Globus pallidus (tissue), 1 donor: Measurements from ENCODE around the gene TJP3.

Experiments
- DNase-seq: peaks from one replicate; pipeline ENCODE4 v3.0.0-alpha.2; 2015; ENCODE audit warnings: low spot score

TJP3 gene

GRCh38 chr19:3671680-3672574, 36.3 kb upstream of the TJP3 start:
- DNase-seq, result no peak

GRCh38 chr19:3672575-3672948, 35.6 kb upstream of the TJP3 start:
- no peak for DNase-seq

DNA sequence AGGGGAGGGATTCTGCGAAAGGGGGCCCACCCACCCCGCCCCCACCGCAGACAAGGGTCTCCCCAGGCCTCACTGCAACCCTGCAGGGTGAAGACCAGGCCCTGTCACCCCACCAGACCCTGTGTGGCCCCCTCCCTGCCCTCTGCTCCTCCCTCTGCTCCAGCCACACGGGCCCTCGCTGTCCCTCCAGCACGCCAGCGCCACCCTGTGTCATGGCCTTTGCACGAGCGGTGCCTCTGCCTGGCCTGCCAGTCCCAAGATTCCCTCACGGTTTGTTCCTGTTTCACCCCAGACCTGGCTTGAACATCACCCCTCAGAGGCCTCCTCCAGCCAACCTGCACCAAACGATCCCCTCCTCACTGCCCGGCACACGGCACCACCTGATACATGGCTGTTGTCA, 35.2 kb upstream of the TJP3 start:
- DNase-seq, result no peak

DNA sequence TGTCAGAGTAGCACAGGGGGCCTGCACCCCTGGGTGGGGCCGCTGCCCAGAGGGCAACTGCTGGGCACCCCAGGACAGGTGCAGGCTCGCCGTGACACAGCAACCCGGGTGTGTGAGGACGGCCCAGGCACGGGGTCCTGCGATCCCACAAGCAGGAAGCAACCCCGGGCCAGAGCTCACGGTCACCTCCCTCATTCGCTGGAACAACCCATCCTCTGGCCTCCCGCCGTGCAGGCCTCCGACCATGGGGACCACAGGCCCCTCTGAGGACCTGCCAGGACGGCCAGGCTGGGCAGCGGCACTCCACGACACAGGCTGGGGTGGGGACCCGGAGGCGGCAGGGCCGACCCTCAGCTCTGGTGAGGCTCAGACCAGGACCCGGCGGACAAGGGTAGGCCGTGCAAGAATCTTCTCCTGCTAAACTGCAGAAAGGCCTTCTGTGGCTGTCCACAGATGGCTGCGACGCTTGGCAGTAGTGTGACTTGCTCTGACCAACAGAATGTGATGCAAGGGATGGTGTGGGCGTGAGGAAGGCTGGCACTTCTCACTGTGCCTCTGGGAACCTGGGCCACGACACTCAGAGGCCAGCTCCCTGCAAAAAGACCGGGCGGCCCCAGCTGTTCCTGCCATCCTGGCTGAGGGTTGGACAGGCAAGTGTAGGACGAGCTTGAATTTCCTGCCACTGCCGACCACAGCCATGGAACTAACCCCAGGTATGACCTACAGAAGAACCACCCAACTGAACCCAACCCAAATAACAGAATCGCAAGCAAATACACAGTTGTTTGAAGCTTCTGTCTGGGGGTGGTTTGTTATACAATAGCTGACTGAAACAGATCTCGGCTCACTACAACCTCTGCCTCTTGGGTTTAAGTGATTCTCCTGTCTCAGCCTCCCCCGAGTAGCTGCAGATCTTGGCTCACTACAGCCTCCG, 34.4 kb upstream of the TJP3 start:
- DNase-seq, result no peak

DNA sequence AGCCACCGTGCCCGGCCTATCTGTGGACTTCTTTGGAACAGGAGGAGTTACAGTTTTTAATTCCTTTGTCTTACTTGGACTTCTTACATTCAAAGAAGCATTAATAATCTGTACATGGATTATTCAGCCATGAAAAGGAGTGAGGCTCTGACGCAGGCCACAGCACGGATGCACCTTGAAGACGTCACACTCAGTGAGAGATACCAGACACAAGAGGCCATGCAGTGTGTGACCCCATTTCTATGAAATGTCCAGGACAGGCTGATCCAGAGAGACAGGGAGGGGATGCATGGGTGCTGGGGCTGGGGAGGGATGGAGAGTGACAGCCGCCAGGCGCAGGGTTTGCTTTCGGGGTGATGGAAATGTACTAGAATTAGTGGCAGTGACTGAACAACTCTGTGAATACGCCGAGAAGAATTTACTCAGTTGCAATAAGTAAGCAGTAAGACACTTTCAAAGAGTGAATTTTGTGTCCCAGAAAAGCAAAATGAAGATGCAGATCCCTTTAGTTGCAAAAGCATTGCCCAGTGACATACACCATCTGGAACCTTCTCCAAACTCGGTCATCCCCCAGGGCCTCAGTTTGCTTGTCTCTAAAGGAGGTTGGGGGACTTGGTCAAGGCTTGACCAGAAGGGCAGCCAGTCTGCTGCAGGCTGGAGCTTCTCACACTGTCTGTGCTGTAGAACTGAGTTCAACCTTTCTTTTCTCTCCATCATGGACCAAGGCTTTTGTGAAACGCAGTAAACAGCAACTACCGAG, 33.2 kb upstream of the TJP3 start:
- no peak for DNase-seq

GRCh38 chr19:3678188-3678587, 30.0 kb upstream of the TJP3 start:
- no peak for DNase-seq

- DNase-seq, result no peak
Observed at GRCh38 chr19:3679138-3679537, 29.0 kb upstream of the TJP3 start.

DNA sequence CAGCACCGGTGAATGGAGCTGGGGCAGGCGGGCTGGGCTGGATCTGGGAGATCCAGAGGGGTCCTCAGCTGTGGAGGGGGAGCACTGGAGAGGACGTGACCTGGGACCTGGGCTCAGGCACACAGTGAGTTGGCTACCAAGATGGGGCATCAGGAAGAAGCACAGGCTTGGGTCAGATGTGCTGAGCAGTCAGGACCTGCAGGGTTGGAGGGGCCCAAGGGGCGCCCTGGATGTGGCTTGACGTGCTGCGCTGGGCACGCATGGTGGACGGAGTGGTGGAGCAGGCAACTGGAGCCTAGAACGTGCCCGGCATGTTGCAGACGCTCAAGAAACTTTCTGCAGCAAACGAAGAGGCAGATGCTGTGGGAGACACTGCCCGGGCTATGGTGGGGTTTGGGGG, 28.6 kb upstream of the TJP3 start:
- DNase-seq, result no peak

DNA sequence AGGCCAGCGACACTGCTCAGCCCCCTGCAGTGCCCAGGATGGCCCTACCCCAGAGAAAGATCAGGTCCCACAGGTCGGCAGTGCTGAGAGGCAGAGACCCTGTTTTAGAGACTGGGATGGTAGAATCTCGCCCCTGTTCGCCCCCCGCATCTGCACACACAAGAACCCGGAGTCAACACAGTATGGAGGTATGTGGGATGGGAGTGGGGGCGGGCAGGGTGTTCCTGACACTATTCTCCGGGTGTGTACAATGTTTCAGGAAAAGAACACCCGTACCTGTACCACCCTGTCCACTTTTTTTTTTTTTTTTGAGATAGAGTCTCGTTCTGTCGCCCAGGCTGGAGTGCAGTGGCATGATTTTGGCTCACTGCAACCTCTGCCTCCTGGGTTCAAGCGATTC, 27.2 kb upstream of the TJP3 start:
- DNase-seq, result no peak

GRCh38 chr19:3682286-3682685, 25.9 kb upstream of the TJP3 start:
- DNase-seq, result no peak

GRCh38 chr19:3682741-3683404, 25.3 kb upstream of the TJP3 start:
- no peak for DNase-seq

DNA sequence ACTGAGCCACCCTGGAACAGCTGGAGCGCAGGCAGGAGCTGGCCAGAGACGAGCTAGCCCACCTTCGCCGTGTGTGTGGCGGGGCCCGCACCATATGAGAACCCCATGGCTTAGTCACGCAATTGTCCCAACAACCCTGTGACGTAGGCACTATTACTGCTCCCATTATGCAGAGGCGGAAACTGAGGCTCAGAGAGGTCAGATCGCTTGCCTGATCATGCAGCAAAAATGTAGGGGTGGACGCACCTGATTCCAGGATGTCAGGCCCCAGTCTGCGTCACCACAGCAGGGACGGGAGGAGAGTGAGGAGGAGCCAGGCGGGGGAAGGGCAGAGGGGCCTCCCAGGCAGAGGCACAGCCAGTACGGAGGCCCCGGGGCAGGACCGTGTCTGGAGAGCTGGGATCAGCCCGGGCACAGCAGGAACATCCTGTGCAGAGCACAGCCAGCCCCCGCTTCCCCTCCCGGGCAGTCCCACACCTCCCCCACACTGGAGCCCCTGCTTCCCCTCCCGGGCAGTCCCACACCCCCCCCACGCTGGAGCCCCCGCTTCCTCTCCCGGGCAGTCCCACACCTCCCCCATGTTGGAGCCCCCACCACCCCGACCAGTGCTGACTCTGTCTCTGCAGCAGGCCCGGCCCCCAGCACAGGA, 24.7 kb upstream of the TJP3 start:
- no peak for DNase-seq

DNA sequence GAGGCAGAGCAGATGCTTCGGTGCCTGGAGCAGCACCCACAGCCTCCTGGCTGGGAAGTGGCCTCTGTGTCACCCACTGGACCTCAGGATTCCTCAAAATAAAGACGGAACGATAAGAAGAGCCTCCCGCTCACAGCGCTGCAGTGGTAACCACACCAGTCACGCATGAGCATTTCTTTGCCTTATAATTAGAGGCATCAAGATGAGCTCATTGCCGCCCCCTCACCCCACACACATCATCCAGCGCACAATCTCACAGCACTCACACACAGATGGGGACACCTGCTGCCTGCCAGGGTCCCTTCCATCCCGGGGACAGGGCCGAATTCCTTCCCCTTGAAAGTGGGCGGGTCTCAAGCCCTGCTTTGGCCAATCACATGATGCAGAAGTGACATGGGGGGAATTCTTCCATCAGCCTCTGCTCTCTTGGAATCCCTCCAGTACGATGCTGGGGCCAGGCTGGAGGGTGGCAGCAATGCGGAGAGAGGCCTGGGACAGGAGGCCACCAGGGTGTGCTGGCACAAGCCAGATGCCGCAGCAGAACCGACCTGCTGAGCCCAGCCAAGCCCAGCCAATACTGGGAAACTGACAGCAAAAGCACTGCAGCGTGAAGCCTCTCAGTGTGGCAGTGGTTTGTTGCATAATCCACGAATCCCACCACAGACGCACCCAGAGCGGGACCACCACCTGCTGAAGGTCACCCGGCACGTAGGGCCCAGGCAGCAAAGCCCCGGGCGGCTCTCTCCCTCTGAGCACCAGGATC, 23.9 kb upstream of the TJP3 start:
- no peak for DNase-seq

GRCh38 chr19:3684817-3685410, 23.3 kb upstream of the TJP3 start:
- DNase-seq, result no peak

GRCh38 chr19:3687393-3687773, 20.8 kb upstream of the TJP3 start:
- no peak for DNase-seq

- no peak for DNase-seq
Observed at GRCh38 chr19:3687774-3688706, 20.1 kb upstream of the TJP3 start.

- no peak for DNase-seq
Observed at GRCh38 chr19:3690551-3691371, 17.4 kb upstream of the TJP3 start.

DNA sequence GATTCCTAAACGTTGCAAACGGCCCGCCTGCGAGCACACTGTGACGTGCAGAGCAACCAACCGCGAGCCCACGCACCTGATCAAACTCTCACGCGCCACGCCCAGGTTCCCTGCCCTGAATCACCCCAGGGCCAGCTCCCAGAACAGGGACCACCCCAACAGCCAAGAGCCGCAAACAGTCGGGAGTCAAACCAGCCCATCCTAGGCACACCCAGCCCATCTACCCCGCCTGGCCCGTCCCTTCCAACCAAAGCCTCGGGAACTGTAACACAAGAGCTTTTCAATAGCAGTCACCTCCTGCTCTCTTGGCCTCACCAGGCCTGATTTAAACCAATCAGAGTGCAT, 16.8 kb upstream of the TJP3 start:
- no peak for DNase-seq
